HG03175 (cell line): Measurements from ENCODE around the gene PLAAT2.

Experiments
- ATAC-seq: cut with Tn5 transposase; IDR thresholded peaks from one replicate; pipeline ENCODE4 v1.9.1; 2021; ENCODE audit warnings: mild to moderate bottlenecking, moderate library complexity; ENCODE audit not compliant: unreplicated experiment

The PLAAT2 gene

GRCh38 chr11:63527667-63528066, 35.5 kb downstream of the PLAAT2 start:
- no peak for ATAC-seq

- ATAC-seq, result no peak
These were observed 40.0 kb downstream of the PLAAT2 start for GRCh38 chr11:63523151-63523550.

- ATAC-seq, result no peak
These were observed 41.3 kb downstream of the PLAAT2 start for GRCh38 chr11:63521896-63522295.

- no peak for ATAC-seq
These were observed 42.5 kb downstream of the PLAAT2 start for GRCh38 chr11:63520606-63521170.

DNA sequence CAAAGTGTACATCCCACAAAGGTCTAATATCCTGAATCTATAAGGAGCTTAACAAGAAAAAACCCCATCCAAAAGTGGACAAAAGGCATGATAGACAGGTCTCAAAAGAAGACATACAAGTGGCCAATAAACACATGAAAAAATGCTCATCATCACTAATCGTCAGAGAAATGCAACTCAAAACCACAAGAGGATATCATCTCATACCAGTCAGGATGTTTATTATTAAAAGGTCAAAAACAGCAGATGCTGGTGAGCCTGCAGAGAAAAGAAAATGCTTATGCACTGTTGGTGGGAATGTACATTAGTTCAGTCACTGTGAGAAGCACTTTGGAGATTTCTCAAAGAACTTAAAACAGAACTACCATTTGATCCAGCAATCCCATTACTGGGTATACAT, 44.6 kb downstream of the PLAAT2 start:
- no peak for ATAC-seq

DNA sequence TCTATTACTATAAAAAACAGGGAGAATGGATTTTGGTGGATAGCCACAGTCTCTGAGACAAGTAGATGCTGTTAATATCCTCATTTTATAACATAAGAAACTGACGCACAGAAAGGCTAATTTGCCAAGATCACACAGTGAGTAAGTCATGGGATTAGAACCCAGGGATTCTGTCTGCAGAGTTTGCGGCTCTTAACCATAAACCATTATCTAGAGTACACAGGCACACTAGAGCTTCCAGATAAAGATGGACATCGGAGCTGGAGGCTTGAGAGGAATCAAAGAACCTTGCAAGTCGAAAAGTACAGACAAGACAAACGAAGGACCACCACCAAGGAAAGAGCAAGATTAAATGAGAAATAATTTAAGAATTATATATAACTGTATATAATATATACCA, 46.0 kb downstream of the PLAAT2 start:
- no peak for ATAC-seq

DNA sequence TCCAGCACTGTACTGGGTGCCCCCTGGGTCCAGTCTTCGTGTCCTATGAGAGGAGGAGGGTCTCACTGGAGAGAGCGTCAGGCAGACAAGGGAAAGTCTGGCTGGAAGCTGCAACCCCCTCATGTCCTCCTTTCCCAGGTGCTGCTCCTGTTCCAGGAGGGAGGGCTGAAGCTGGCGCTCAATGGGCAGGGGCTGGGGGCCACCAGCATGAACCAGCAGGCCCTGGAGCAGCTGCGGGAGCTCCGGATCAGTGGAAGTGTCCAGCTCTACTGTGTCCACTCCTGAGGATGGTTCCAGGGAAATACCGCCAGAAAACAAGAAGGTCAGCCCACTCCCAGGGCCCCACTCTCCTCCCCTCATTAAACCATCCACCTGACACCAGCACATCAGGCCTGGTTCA, 47.1 kb downstream of the PLAAT2 start:
- ATAC-seq, result no peak

GRCh38 chr11:63512816-63513215, 50.4 kb downstream of the PLAAT2 start:
- no peak for ATAC-seq

DNA sequence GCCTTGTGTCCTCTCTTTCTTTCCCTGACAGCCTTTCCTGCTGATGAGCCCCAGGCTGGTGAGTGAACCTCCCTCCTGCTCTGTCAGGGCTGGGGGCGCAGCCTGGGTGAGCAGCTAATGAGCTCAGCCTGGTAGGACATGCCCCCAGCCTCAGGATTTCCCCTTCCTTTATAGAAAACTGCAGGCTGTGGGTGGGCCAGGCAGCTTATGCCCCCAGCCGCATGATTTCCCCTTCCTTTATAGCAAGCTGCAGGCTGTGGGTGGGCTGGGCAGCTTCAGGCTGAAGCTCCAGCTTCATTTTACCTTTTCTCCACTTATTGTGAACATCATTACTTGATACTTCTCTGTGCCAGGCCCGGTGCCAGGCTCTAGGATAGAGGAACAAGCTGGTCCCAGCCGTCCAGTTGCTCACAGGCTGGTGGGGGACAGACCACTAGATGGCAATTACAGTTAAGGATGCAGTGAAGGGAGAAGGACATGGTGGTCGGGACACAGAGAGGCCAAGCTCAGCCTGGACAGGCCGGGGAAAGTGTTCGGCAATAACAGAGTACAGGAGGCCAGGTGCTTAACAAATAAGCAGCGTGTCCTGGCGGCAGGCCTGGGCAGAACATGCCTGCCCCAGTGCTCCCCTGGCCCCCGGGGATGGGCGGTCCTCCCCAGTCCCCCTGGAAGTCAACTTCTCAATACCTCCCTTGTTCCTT, 52.0 kb downstream of the PLAAT2 start:
- ATAC-seq, result no peak

- ATAC-seq, result no peak
These were observed 52.7 kb downstream of the PLAAT2 start for GRCh38 chr11:63510360-63511047.

GRCh38 chr11:63508745-63509144, 54.4 kb downstream of the PLAAT2 start:
- no peak for ATAC-seq

GRCh38 chr11:63508009-63508408, 55.2 kb downstream of the PLAAT2 start:
- no peak for ATAC-seq

DNA sequence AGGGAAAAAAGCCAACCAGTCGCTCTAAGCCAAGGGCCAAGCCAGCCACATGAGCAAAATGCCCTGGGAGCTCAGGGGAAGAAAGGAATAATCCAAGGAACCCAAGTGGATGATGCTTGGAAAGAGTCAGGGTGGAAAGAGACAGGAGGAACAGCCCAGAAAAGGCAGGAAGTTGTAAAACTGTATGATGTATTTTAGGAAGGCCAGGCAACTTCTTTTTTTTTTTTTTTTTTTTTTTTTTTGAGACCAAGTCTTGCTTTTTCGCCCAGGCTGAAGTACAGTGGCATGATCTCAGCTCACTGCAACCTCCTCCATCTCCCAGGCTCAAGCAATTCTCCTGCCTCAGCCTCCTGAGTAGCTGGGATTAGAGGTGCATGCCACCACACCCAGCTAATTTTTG, 55.7 kb downstream of the PLAAT2 start:
- ATAC-seq, result no peak

- no peak for ATAC-seq
These were observed 56.3 kb downstream of the PLAAT2 start for GRCh38 chr11:63506876-63507275.

DNA sequence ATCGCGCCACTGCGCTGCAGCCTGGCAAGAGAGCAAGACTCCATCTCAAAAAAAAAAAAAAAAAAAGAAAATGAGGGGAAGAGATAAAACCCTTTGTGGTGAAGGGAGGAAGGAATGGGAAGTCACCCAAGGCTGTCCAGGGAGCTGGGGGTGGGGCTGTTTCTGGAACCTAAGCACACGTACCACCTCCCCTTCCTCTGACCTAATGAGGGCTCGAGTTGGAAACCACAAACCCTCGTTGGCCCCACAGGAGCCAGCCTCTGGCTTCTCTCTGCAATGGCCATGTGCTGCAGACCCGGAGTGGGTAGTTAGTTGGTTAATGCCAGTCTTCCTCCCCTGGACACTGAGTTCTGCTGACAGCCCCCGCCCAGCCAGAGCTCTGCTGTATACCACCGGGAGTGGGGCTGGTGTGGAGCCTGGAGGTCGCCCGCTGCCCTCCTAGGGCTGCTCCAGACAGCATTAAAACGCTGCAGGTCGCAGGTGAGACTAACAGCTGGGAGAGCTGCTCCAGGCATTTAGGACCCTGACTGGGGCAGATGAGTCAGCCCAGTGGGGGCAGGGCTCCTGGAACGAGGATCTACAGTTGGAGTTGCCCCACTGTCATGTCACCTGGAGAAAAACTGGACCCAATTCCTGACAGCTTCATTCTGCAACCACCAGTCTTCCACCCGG, 57.2 kb downstream of the PLAAT2 start, which contains the start of gene LGALS12:
Gene LGALS12, plus strand, starts transcription at position 228 of the 672 bp plus-strand sequence. Its CDS starts 375 bp downstream, at position 603.
- ATAC-seq, result no peak

DNA sequence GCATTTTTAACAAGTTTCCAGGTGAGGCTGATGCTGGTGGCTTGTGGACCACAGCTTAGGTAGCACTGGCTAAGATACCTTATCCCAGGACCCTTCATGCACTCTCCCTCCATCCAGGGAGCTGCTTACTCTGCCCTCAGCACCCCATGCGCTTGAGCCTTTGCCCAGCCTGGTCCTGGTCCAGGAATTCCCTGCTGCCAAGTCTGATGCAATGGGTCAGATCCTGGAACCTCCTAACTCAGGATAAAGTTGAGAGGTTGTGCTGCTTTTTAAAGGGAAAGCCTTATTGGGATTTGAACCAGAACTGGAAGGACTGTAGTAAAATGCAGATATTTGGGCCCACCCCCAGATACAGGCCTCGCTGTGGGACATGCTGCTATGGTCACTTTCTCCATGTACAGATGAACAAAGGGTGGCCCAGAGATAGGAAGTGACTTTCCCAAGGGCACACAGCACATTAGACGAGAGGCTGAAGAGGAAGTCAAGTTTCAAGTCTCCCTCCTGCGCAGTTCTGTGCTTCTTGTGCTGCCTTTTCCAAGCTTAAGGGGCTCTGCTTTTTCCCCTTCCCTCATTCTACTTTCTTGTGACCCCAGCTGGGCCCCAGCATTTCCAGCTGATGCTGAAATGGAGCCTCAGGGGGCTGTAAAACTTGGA, 58.1 kb downstream of the PLAAT2 start:
- ATAC-seq, result no peak

DNA sequence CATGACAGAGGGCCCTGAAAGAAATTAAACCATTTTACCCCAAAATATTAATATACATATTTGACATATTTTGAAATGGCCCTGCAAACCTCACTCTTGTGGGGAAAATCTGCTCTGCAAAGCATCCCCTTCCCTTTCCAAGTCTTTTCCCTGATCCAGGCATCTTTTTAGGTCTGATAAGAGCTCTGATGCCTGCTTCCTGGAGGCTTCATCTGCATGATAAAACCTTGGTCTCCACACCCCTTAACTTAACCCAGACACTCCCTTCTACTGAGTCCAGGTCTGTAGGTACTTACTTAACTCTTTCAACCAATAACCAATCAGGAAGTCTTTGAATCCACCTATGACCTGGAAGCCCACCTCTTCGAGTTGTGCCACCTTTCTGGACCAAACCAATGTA, 59.1 kb downstream of the PLAAT2 start:
- ATAC-seq, result no peak

GRCh38 chr11:63503492-63503891, 59.7 kb downstream of the PLAAT2 start:
- no peak for ATAC-seq
